Fibroblast of pulmonary artery (primary cell): ENCODE results near the gene ENPP4.
"Not testable (repeated sequence)": the region's sequence is repeated elsewhere in the genome, so short reads cannot be mapped to it uniquely, and the experiment has no call there.

Source experiments
- DNase-seq: peaks from one replicate; pipeline ENCODE4 v3.0.0-alpha.2; 2010; ENCODE audit warnings: low read depth
- H3K4me3 ChIP-seq: replicated peaks from 2 replicates; pipeline ENCODE4 v1.5.1; 2011; ENCODE audit warnings: low read depth, mild to moderate bottlenecking, control low read depth, low read length, moderate library complexity
- TF ChIP-seq, protein P1 (sequence below): IDR thresholded peaks from 2 replicates; pipeline ENCODE4 v1.5.1; 2011; ENCODE audit warnings: mild to moderate bottlenecking, control low read depth, low read length, inconsistent platforms; ENCODE audit errors: missing control alignments

The ENPP4 gene, protein sequence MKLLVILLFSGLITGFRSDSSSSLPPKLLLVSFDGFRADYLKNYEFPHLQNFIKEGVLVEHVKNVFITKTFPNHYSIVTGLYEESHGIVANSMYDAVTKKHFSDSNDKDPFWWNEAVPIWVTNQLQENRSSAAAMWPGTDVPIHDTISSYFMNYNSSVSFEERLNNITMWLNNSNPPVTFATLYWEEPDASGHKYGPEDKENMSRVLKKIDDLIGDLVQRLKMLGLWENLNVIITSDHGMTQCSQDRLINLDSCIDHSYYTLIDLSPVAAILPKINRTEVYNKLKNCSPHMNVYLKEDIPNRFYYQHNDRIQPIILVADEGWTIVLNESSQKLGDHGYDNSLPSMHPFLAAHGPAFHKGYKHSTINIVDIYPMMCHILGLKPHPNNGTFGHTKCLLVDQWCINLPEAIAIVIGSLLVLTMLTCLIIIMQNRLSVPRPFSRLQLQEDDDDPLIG

DNA sequence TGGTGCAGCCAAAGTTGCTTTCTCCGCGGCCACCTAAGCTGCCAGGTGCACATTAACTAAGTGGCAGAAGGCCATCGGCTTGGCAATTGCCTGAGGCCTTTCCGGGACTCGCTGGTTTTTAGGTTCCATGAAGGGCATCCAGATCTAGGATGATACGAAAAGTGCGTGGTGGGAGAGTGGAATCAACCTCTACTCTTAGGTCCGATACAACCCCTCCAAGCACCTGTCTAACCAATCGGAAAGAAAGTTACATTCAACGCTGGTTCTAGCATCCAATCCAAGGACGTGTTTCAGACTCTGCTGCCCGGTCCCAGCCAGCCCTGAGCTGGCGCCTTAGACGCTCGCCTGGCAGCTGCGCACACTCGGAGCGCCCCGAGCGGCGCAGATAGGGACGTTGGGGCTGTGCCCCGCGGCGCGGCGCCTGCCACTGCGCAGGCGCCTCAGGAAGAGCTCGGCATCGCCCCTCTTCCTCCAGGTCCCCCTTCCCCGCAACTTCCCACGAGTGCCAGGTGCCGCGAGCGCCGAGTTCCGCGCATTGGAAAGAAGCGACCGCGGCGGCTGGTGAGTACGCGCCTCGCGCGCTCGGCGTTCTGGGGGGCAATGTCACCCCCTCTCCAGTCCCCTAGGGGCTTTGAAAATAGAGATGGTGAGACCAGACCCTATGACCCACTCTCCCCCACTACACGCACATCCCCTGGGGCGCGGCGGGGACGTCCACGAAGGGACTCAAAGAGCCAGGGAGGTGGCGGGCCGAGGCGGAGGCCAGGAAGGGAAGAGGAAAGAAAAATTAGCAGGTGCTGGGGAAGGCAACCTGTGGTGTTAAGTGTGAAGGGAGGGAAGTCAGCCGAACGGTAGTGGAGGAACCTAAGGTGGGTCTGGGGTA is at the start of gene ENPP4:
TSS of gene ENPP4 (plus strand) at position 361 of the 883 bp plus-strand sequence. CDS start 9,595 bp downstream, outside the sequence.
- peak; percentile 61 for DNase-seq
- TF ChIP-seq, protein P1, sequence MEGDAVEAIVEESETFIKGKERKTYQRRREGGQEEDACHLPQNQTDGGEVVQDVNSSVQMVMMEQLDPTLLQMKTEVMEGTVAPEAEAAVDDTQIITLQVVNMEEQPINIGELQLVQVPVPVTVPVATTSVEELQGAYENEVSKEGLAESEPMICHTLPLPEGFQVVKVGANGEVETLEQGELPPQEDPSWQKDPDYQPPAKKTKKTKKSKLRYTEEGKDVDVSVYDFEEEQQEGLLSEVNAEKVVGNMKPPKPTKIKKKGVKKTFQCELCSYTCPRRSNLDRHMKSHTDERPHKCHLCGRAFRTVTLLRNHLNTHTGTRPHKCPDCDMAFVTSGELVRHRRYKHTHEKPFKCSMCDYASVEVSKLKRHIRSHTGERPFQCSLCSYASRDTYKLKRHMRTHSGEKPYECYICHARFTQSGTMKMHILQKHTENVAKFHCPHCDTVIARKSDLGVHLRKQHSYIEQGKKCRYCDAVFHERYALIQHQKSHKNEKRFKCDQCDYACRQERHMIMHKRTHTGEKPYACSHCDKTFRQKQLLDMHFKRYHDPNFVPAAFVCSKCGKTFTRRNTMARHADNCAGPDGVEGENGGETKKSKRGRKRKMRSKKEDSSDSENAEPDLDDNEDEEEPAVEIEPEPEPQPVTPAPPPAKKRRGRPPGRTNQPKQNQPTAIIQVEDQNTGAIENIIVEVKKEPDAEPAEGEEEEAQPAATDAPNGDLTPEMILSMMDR = no peak
- H3K4me3 ChIP-seq = peak within 1 kb of the TSS; percentile 41

DNA sequence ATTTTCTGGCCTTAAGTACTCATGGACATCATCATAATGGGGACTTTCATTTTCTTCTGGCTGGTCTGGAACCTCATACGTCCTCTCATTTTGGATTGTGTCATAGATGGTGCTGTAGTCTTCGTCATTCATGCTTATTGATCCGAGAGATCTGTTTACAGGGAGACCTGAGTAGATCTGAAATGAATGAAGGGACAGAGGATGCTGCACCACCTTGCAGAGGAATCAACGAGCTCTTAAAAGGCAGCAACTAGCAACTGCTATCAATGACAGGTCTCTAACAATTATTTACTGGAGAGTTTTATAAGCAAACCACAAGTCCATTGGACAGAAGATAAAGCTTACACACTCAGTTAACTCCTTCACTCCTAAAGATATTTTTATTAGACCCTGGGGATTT is 49.7 kb upstream of the ENPP4 start:
- TF ChIP-seq, protein P1 = no peak
- no peak for DNase-seq
- no peak overlapping the region for H3K4me3 ChIP-seq

DNA sequence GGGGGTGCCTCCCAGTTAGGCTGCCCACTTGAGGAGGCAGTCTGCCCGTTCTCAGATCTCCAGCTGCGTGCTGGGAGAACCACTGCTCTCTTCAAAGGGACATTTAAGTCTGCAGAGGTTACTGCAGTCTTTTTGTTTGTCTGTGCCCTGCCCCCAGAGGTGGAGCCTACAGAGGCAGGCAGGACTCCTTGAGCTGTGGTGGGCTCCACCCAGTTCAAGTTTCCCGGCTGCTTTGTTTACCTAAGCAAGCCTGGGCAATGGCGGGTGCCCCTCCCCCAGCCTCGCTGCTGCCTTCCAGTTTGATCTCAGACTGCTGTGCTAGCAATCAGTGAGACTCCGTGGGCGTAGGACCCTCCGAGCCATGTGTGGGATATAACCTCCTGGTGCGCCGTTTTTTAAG is 44.1 kb upstream of the ENPP4 start:
- not testable (repeated sequence) for DNase-seq, H3K4me3 ChIP-seq

DNA sequence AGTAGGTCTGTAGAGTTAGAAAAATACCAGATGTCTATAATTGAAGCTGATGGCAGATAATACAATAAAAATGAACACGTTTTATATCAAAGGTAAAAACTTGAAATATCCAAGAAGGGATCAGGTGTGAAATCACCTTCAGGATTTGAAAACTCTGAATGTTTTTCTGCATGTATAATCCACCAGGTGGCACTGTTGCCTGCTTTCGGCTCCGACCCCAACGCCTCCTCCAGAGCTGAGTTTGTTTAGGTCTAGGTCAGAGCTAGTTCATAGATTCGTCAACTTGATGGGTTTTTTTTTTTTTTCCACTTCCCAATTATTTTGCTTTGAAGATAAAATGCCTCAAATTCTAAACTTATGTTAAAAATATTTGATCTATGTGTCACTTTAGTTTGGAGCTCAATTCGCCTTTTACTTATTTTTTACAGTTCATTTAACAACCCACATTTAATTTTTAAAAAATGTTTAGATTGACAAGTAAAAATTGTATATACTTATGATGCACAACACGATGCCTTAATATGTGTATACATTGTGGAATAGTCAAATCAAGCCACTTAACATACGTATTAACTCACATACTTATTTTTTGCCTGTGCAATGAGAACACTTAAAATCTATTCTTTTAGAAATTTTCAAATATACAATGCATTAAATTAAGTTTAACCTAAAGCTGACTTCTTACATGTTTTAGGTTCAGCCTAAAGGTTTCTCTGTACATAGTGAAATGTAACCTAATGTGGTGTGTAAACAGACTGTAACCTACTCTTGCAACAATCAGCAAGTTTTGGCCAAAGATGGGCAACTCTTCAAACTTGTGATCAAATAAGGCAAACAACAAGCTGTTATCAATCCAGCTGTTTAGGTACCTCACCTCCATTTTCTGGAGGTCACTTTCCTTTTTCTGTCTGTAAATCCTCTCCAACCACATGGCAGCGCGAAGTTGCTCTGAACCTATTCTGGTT is 39.4 kb upstream of the ENPP4 start:
- DNase-seq = peak; percentile 59
- TF ChIP-seq, protein P1 = peak; percentile 76
- H3K4me3 ChIP-seq = no peak overlapping the region

DNA sequence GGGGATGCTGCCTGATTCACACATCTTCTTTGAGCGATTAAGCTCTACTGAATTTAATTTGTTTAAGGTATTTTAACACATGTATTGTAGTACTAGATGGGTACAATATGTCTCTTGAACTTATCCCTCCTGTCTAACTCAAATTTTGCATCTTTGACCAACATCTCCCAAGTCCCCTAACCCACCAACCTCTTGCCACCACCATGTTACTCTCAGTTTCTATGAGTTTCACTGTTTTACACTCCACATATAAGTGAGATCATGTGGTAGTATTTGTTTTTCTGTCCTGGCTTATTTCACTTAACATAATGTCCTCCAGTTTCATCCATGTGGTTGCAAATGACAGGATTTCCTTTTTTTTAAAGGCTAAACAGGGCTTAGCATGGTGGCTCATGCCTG is 38.7 kb upstream of the ENPP4 start:
- TF ChIP-seq, protein P1 = no peak
- no peak for DNase-seq
- no peak overlapping the region for H3K4me3 ChIP-seq

DNA sequence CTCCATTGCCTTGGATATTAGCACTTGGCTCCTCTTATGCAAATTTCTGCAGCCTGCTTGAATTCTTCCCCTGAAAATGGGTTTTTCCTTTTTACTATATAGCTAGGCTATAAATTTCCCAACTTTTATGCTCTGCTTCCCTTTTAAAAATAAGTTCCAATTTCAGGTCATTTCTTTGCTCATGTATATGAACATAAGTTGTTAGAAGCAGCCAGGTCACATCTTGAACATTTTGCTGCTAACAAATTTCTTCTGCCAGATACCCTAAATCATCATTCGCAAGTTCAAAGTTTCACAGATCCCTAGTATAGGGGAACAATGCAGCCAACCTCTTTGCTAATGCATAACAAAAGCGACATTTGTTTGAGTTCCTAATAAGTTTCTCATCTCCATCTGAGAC is 34.5 kb upstream of the ENPP4 start:
- DNase-seq = no peak
- TF ChIP-seq, protein P1 = no peak
- no peak overlapping the region for H3K4me3 ChIP-seq
